Stimulated activated CD8-positive, alpha-beta memory T cell treated with anti-CD3 and anti-CD28 coated beads, Interleukin-4, amount 100 ng/mL, for 4 hours (primary cell): ENCODE results near the gene HTRA2.

Source experiments
- DNase-seq, 2 donors: peaks; one replicate each; pipeline ENCODE4 v3.0.0-alpha.2; 2020; ENCODE audit warnings: low read depth in 2 of 2, low spot score in 1 of 2

HTRA2 gene

GRCh38 chr2:74538881-74539339 lies 9.2 kb downstream of the HTRA2 start:
- no peak for DNase-seq

- no peak for DNase-seq
Measured at GRCh38 chr2:74540291-74540690, 10.6 kb downstream of the HTRA2 start.

GRCh38 chr2:74542978-74543377 lies 13.2 kb downstream of the HTRA2 start:
- no peak for DNase-seq

GRCh38 chr2:74544634-74545033 lies 14.9 kb downstream of the HTRA2 start:
- DNase-seq, result no peak

GRCh38 chr2:74546004-74546403 lies 16.3 kb downstream of the HTRA2 start:
- no peak for DNase-seq

- DNase-seq, result no peak
Measured at GRCh38 chr2:74548285-74548899, 18.7 kb downstream of the HTRA2 start.

- DNase-seq, result no peak
Measured at GRCh38 chr2:74548900-74549826, 19.4 kb downstream of the HTRA2 start.

GRCh38 chr2:74550231-74550630 lies 20.5 kb downstream of the HTRA2 start:
- DNase-seq, result no peak

GRCh38 chr2:74551530-74551929 lies 21.8 kb downstream of the HTRA2 start:
- no peak for DNase-seq

GRCh38 chr2:74551942-74552913 lies 22.5 kb downstream of the HTRA2 start:
- no peak for DNase-seq

- no peak for DNase-seq
Measured at GRCh38 chr2:74552914-74553811, 23.4 kb downstream of the HTRA2 start.

GRCh38 chr2:74553892-74554819 lies 24.4 kb downstream of the HTRA2 start, which contains the start of the genes DOK1 and LOXL3:
TSS of gene DOK1 (plus strand) at chr2:74554720. CDS start at chr2:74554755, 35 bp downstream.
TSS of gene LOXL3 (minus strand) at chr2:74553942. CDS start at chr2:74552634, 1,308 bp downstream.
- peak; percentile 56 to 58 for DNase-seq

GRCh38 chr2:74554820-74555531 lies 25.2 kb downstream of the HTRA2 start:
- no peak for DNase-seq

GRCh38 chr2:74555610-74556103 lies 25.9 kb downstream of the HTRA2 start:
- DNase-seq, result no peak

- DNase-seq, result no peak
Measured at GRCh38 chr2:74556159-74556558, 26.4 kb downstream of the HTRA2 start.

GRCh38 chr2:74556831-74557370 lies 27.2 kb downstream of the HTRA2 start:
- DNase-seq, result no peak

- DNase-seq, result no peak
Measured at GRCh38 chr2:74558284-74559230, 28.8 kb downstream of the HTRA2 start.
